Vagina (tissue), 2 donors: ENCODE results near the gene CCSER1. TPM values are rescaled to one million over a fixed set of nuclear protein-coding genes. Genes with fewer than 3 reads are reported as not detected.

ENCODE experiments used
- DNase-seq, 2 donors: peaks; one replicate each; pipeline ENCODE4 v3.0.0-alpha.2; 2017; ENCODE audit errors: extremely low spot score in 2 of 2
- H3K27ac ChIP-seq: fragments of 200-600 bp; sonication (generic); one replicate; pipeline ENCODE4 v1.5.1; 2019
- H3K27me3 ChIP-seq: fragments of 200-600 bp; sonication (generic); one replicate; pipeline ENCODE4 v1.5.1; 2019
- H3K36me3 ChIP-seq, 2 donors: fragments of 200-600 bp; sonication (generic); one replicate each; pipeline ENCODE4 v1.5.1; 2017 to 2019
- H3K4me1 ChIP-seq: fragments of 200-600 bp; sonication (generic); one replicate; pipeline ENCODE4 v1.5.1; 2019
- H3K4me3 ChIP-seq, 2 donors: fragments of 200-600 bp; sonication (generic); 1 replicate in 1 of 2; 2 replicates in 1 of 2; pipeline ENCODE4 v1.5.1; 2016 to 2019
- H3K9me3 ChIP-seq: fragments of 200-600 bp; sonication (generic); one replicate; pipeline ENCODE4 v1.5.1; 2019
- CTCF ChIP-seq, 3 experiments: fragments of 450-650 bp in 2 of 3; fragments of 200-600 bp in 1 of 3; sonication (generic) in 1 of 3; IDR thresholded peaks; one replicate each; pipeline ENCODE4 v1.5.1; 2017 to 2019; ENCODE audit warnings: antibody characterized with exemption in 3 of 3, mild to moderate bottlenecking in 2 of 3, moderate library complexity in 2 of 3
- POLR2A ChIP-seq, 2 donors: fragments of 450-650 bp; IDR thresholded peaks; one replicate each; pipeline ENCODE4 v1.6.1; 2017; ENCODE audit warnings: antibody characterized with exemption in 2 of 2, mild to moderate bottlenecking in 2 of 2, moderate library complexity in 2 of 2
- POLR2AphosphoS5 ChIP-seq, 2 donors: sonication (generic); formaldehyde crosslinking; IDR thresholded peaks; one replicate each; pipeline ENCODE4 v1.9.0; 2017; ENCODE audit warnings: antibody characterized with exemption in 2 of 2, mild to moderate bottlenecking in 2 of 2, low read depth in 1 of 2; ENCODE audit not compliant: insufficient read depth in 1 of 2
- intact Hi-C: fragments of 100-400 bp; cut with DNase I; formaldehyde crosslinking; loops from one replicate; pipeline ENCODE4 v1.15.1; 2023
- total RNA-seq: library from RNA; depleted of rRNA; stranded (reverse); fragments of >200 nt; gene quantifications from one replicate; pipeline ENCODE4 v1.2.3, GENCODE V29; 2016

CCSER1 gene
- total RNA-seq, 1 donor from 2014 or later: 8.1 TPM

- intact Hi-C loops: no loop called here
- Histone ChIP-seq H3K9me3 (no peaks in the 10 kb centered on the region), H3K36me3 (no peaks in the 10 kb centered on the region), H3K27me3 (no peaks in the 10 kb centered on the region), H3K4me1 (no peaks in the 10 kb centered on the region), H3K27ac (no peak overlapping the region), H3K4me3 (no peak overlapping the region)
- TF ChIP-seq POLR2AphosphoS5 (IDR thresholded peaks at IDR 0.05; ENCODE audit: insufficient read depth in 1 of 2, low read depth in 1 of 2) (no peak), CTCF (IDR thresholded peaks at IDR 0.05) (no peak), POLR2A (IDR thresholded peaks at IDR 0.05) (no peak)
- DNase-seq: no peak
Measured at GRCh38 chr4:91422011-91422410, 1294.8 kb downstream of the CCSER1 start.

- H3K27ac ChIP-seq: no peak overlapping the region
- no peaks in the 10 kb centered on the region for H3K4me1 ChIP-seq
- H3K27me3 ChIP-seq: no peaks in the 10 kb centered on the region
Measured at GRCh38 chr4:91426725-91427124, 1299.5 kb downstream of the CCSER1 start.

GRCh38 chr4:91427171-91427570 is 1300.0 kb downstream of the CCSER1 start:
- DNase-seq: no peak

More at GRCh38 chr4:91426725-91427124, 1299.5 kb downstream of the CCSER1 start:
- H3K9me3 ChIP-seq: no peaks in the 10 kb centered on the region
- no peak for DNase-seq
- H3K4me3 ChIP-seq: no peak overlapping the region
- H3K36me3 ChIP-seq: no peaks in the 10 kb centered on the region
- TF ChIP-seq CTCF (IDR thresholded peaks at IDR 0.05) (no peak), POLR2A (IDR thresholded peaks at IDR 0.05) (no peak), POLR2AphosphoS5 (IDR thresholded peaks at IDR 0.05; ENCODE audit: insufficient read depth in 1 of 2, low read depth in 1 of 2) (no peak)
- intact Hi-C loops: no loop called here

GRCh38 chr4:91434631-91435030 is 1307.4 kb downstream of the CCSER1 start:
- Histone ChIP-seq H3K4me3 (no peak overlapping the region), H3K27ac (no peak overlapping the region), H3K27me3 (no peaks in the 10 kb centered on the region), H3K4me1 (no peaks in the 10 kb centered on the region), H3K9me3 (no peaks in the 10 kb centered on the region), H3K36me3 (no peaks in the 10 kb centered on the region)
- DNase-seq: no peak
- TF ChIP-seq CTCF (IDR thresholded peaks at IDR 0.05) (no peak), POLR2AphosphoS5 (IDR thresholded peaks at IDR 0.05; ENCODE audit: insufficient read depth in 1 of 2, low read depth in 1 of 2) (no peak), POLR2A (IDR thresholded peaks at IDR 0.05) (no peak)
- intact Hi-C loops: no loop called here

More at GRCh38 chr4:91427171-91427570, 1300.0 kb downstream of the CCSER1 start:
- H3K36me3 ChIP-seq: no peaks in the 10 kb centered on the region
- H3K9me3 ChIP-seq: no peaks in the 10 kb centered on the region
- TF ChIP-seq CTCF (IDR thresholded peaks at IDR 0.05): no peak
- no peak for TF ChIP-seq POLR2A (IDR thresholded peaks at IDR 0.05)
- TF ChIP-seq POLR2AphosphoS5 (IDR thresholded peaks at IDR 0.05; ENCODE audit: insufficient read depth in 1 of 2, low read depth in 1 of 2): no peak
- no peaks in the 10 kb centered on the region for H3K4me1 ChIP-seq
- no peak overlapping the region for H3K27ac ChIP-seq
- intact Hi-C loops: no loop called here
- H3K4me3 ChIP-seq: no peak overlapping the region
- H3K27me3 ChIP-seq: no peaks in the 10 kb centered on the region

- no peak for DNase-seq
- no peak overlapping the region for H3K27ac ChIP-seq
- no peaks in the 10 kb centered on the region for H3K27me3 ChIP-seq
- intact Hi-C loops: no loop called here
- H3K4me3 ChIP-seq: no peak overlapping the region
- no peak for TF ChIP-seq CTCF (IDR thresholded peaks at IDR 0.05)
- TF ChIP-seq POLR2A (IDR thresholded peaks at IDR 0.05): no peak
- no peak for TF ChIP-seq POLR2AphosphoS5 (IDR thresholded peaks at IDR 0.05; ENCODE audit: insufficient read depth in 1 of 2, low read depth in 1 of 2)
- no peaks in the 10 kb centered on the region for H3K36me3 ChIP-seq
- H3K4me1 ChIP-seq: no peaks in the 10 kb centered on the region
- H3K9me3 ChIP-seq: no peaks in the 10 kb centered on the region
Measured at GRCh38 chr4:91436556-91436955, 1309.4 kb downstream of the CCSER1 start.
